HTR-8/SVneo (cell line): ENCODE measurements around the gene LAIR2.

Source experiments
- DNase-seq: peaks from one replicate; pipeline ENCODE4 v3.0.0; 2011; ENCODE audit warnings: low spot score, mixed read lengths; ENCODE audit not compliant: insufficient read length
- FAIRE-seq: peaks from 2 replicates; lab custom pipeline; 2011; peaks lifted over from hg19 to GRCh38; lab: Jason Lieb, UNC

Gene LAIR2

GRCh38 chr19:54525636-54526035, 23.0 kb downstream of the LAIR2 start:
- FAIRE-seq, result no peak

GRCh38 chr19:54526972-54527371, 24.3 kb downstream of the LAIR2 start:
- DNase-seq (no peak), FAIRE-seq (no peak)

More at GRCh38 chr19:54525636-54526035, 23.0 kb downstream of the LAIR2 start:
- DNase-seq, result no peak

- FAIRE-seq (no peak), DNase-seq (no peak)
Measured at GRCh38 chr19:54530866-54531265, 28.2 kb downstream of the LAIR2 start.

GRCh38 chr19:54532528-54532927, 29.9 kb downstream of the LAIR2 start:
- DNase-seq (no peak), FAIRE-seq (no peak)

- no peak for FAIRE-seq
Measured at GRCh38 chr19:54533476-54533875, 30.8 kb downstream of the LAIR2 start.

GRCh38 chr19:54534156-54534555, 31.5 kb downstream of the LAIR2 start:
- no peak for DNase-seq
- no peak for FAIRE-seq

More at GRCh38 chr19:54533476-54533875, 30.8 kb downstream of the LAIR2 start:
- no peak for DNase-seq

GRCh38 chr19:54535601-54536000, 33.0 kb downstream of the LAIR2 start:
- FAIRE-seq (no peak), DNase-seq (no peak)

- FAIRE-seq (no peak), DNase-seq (no peak)
Measured at GRCh38 chr19:54536956-54537355, 34.3 kb downstream of the LAIR2 start.

GRCh38 chr19:54541712-54542111, 39.1 kb downstream of the LAIR2 start:
- DNase-seq (no peak), FAIRE-seq (no peak)

- FAIRE-seq, result no peak
- DNase-seq, result no peak
Measured at GRCh38 chr19:54548806-54549205, 46.2 kb downstream of the LAIR2 start.

- no peak for DNase-seq
- no peak for FAIRE-seq
Measured at GRCh38 chr19:54549224-54549623, 46.6 kb downstream of the LAIR2 start.

GRCh38 chr19:54551293-54551692, 48.7 kb downstream of the LAIR2 start:
- FAIRE-seq, result no peak
- no peak for DNase-seq

- FAIRE-seq (no peak), DNase-seq (no peak)
Measured at GRCh38 chr19:54551950-54552912, 49.6 kb downstream of the LAIR2 start.

GRCh38 chr19:54552913-54553310, 50.3 kb downstream of the LAIR2 start:
- FAIRE-seq (no peak), DNase-seq (no peak)

- FAIRE-seq (no peak), DNase-seq (no peak)
Measured at GRCh38 chr19:54554006-54554405, 51.4 kb downstream of the LAIR2 start.

GRCh38 chr19:54554896-54555295, 52.3 kb downstream of the LAIR2 start:
- FAIRE-seq (no peak), DNase-seq (no peak)

- DNase-seq (no peak), FAIRE-seq (no peak)
Measured at GRCh38 chr19:54556194-54556593, 53.6 kb downstream of the LAIR2 start.

GRCh38 chr19:54558339-54558738, 55.7 kb downstream of the LAIR2 start:
- FAIRE-seq, result no peak
- no peak for DNase-seq
